Spleen (tissue), 7 donors: ENCODE data around the gene KPNA6.

Experiments used
- CTCF ChIP-seq, 11 experiments: fragments of 200-600 bp in 7 of 11; fragments of 450-650 bp in 4 of 11; sonication (generic) in 4 of 11; IDR thresholded peaks in 8 of 11; conservative IDR thresholded peaks in 3 of 11; 1 replicate in 7 of 11; 2 replicates in 4 of 11; pipeline versions ENCODE4 v1.4.0 to v1.8.0; 2016 to 2021; ENCODE audit warnings: antibody characterized with exemption in 11 of 11, inconsistent platforms in 4 of 11, mild to moderate bottlenecking in 1 of 11
- POLR2A ChIP-seq, 3 donors: fragments of 450-650 bp; IDR thresholded peaks; one replicate each; pipeline ENCODE4 v1.5.1; 2017; ENCODE audit warnings: antibody characterized with exemption in 3 of 3, mild to moderate bottlenecking in 1 of 3
- POLR2AphosphoS5 ChIP-seq, 3 donors: sonication (generic); formaldehyde crosslinking; IDR thresholded peaks; one replicate each; pipeline ENCODE4 v1.5.1; 2017; ENCODE audit warnings: antibody characterized with exemption in 3 of 3
- donor health status: DM: no; HTN: no; CAD: no; lungs with moderate emphysema.
- donor health status: DM: no; HTN: no; CAD: no.
- donor health status: DM: no; HTN: no; CAD: no.

DNA sequence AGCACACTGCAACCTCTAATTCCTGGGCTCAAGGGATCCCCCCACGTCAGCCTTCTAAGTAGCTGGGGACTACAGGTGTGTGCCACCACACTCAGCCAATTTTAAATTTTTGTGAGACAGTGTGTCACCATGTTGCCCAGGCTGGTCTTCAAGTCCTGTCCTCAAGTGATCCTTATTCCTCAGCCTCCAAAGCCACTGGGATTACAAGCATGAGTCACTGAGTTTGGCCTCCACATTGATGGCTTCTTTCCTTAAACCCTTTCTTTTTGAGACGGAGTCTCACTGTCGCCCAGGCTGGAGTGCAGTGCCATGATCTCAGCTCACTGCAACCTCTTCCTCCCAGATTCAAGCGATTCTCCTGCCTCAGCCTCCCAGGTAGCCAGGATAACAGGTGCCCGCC, 7.6 kb downstream of the KPNA6 start:
- TF ChIP-seq CTCF (IDR thresholded peaks at IDR 0.05 in 8 of 11, conservative IDR thresholded peaks at IDR 0.05 in 3 of 11) (no peak), POLR2A (IDR thresholded peaks at IDR 0.05) (no peak), POLR2AphosphoS5 (IDR thresholded peaks at IDR 0.05) (no peak)
